ENCODE data around the gene GRIK4. TPM values are rescaled to one million over a fixed set of nuclear protein-coding genes. Genes with fewer than 3 reads are reported as not detected.

GRIK4 gene
- total RNA-seq, 1 donor from 2014 or later: not detected

DNA sequence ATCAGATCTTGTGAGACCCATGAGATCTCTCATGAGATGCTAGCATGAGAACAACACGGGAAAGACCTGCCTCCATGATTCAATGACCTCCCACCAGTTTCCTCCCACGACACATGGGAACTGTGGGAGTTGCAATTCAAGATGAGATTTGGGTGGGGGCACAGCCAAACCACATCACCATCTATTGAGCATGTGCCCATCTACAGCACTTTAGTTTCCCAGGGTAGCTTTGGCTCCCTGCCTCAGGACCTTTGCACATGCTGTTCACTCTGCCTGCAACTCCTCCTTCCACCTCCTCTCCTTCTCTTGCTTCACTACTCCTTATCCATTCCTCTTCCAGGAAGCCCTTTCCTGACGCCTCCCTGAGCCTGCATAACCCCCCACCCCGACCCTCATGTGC lies 17.2 kb downstream of the GRIK4 start:
- Histone ChIP-seq H3K4me1 (no peaks in the 10 kb centered on the region), H3K4me3 (no peak overlapping the region), H3K9me3 (no peaks in the 10 kb centered on the region), H3K36me3 (no peaks in the 10 kb centered on the region), H3K27ac (no peak overlapping the region), H3K27me3 (no peaks in the 10 kb centered on the region)
- TF ChIP-seq, protein P1, sequence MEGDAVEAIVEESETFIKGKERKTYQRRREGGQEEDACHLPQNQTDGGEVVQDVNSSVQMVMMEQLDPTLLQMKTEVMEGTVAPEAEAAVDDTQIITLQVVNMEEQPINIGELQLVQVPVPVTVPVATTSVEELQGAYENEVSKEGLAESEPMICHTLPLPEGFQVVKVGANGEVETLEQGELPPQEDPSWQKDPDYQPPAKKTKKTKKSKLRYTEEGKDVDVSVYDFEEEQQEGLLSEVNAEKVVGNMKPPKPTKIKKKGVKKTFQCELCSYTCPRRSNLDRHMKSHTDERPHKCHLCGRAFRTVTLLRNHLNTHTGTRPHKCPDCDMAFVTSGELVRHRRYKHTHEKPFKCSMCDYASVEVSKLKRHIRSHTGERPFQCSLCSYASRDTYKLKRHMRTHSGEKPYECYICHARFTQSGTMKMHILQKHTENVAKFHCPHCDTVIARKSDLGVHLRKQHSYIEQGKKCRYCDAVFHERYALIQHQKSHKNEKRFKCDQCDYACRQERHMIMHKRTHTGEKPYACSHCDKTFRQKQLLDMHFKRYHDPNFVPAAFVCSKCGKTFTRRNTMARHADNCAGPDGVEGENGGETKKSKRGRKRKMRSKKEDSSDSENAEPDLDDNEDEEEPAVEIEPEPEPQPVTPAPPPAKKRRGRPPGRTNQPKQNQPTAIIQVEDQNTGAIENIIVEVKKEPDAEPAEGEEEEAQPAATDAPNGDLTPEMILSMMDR (IDR thresholded peaks at IDR 0.05): no peak
- intact Hi-C loops (cut with DNase I): no loop called here
- no peak for DNase-seq (ENCODE audit: low spot score in 2 of 2)

GRCh38 chr11:120529214-120529613 lies 17.7 kb downstream of the GRIK4 start:
- DNase-seq (ENCODE audit: low spot score in 2 of 2): no peak
- Histone ChIP-seq H3K27ac (no peak overlapping the region), H3K4me3 (no peak overlapping the region), H3K27me3 (no peaks in the 10 kb centered on the region), H3K36me3 (no peaks in the 10 kb centered on the region), H3K9me3 (no peaks in the 10 kb centered on the region), H3K4me1 (no peaks in the 10 kb centered on the region)
- intact Hi-C loops (cut with DNase I): no loop called here
- TF ChIP-seq, protein P1 (IDR thresholded peaks at IDR 0.05): no peak

DNA sequence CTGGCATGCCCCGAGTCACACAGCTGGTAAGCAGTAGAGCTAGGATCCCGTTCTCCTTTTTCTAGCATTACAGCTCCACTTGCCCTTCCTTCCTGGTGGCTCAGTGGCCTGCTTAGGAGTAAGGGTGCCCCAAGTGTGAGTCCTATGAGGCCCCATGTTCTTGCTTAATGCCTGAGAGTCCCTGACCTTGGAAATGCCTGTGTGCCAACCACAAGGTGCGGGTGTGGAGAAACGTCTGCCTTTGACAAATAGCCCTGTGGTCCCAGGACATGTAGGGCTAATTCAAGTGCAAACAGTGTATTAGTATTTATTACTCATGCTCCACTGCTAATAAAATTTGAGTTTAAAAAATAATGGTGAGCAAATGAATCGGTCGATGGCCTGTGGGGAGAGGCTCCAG lies 18.4 kb downstream of the GRIK4 start:
- Histone ChIP-seq H3K4me1 (no peaks in the 10 kb centered on the region), H3K27ac (no peak overlapping the region), H3K27me3 (no peaks in the 10 kb centered on the region), H3K36me3 (no peaks in the 10 kb centered on the region), H3K9me3 (no peaks in the 10 kb centered on the region), H3K4me3 (no peak overlapping the region)
- intact Hi-C loops (cut with DNase I): no loop called here
- TF ChIP-seq, protein P1 (IDR thresholded peaks at IDR 0.05): no peak
- DNase-seq (ENCODE audit: low spot score in 2 of 2): no peak

GRCh38 chr11:120532082-120532831 lies 20.7 kb downstream of the GRIK4 start:
- intact Hi-C loops (cut with DNase I): no loop called here
- no peaks in the 10 kb centered on the region for H3K4me1 ChIP-seq
- H3K4me3 ChIP-seq: no peak overlapping the region
- H3K36me3 ChIP-seq: no peaks in the 10 kb centered on the region
- no peaks in the 10 kb centered on the region for H3K9me3 ChIP-seq
- no peaks in the 10 kb centered on the region for H3K27me3 ChIP-seq
- no peak for DNase-seq (ENCODE audit: low spot score in 2 of 2)
- TF ChIP-seq, protein P1 (IDR thresholded peaks at IDR 0.05): no peak
- no peak overlapping the region for H3K27ac ChIP-seq

GRCh38 chr11:120532832-120533196 lies 21.3 kb downstream of the GRIK4 start:
- no peak overlapping the region for H3K4me3 ChIP-seq
- H3K9me3 ChIP-seq: no peaks in the 10 kb centered on the region
- DNase-seq (ENCODE audit: low spot score in 2 of 2): no peak
- H3K36me3 ChIP-seq: no peaks in the 10 kb centered on the region
- H3K27ac ChIP-seq: no peak overlapping the region
- no peaks in the 10 kb centered on the region for H3K4me1 ChIP-seq
- TF ChIP-seq, protein P1 (IDR thresholded peaks at IDR 0.05): no peak
- H3K27me3 ChIP-seq: no peaks in the 10 kb centered on the region
- intact Hi-C loops (cut with DNase I): no loop called here
